Mesothelial cell of epicardium (in vitro differentiated cells): ENCODE results near the gene ACTL7A. TPM values are rescaled to one million over a fixed set of nuclear protein-coding genes. Genes with fewer than 3 reads are reported as not detected.

ENCODE experiments used
- DNase-seq, 2 experiments: peaks; one replicate each; pipeline ENCODE4 v3.0.0; 2021; ENCODE audit warnings: low spot score in 2 of 2; ENCODE audit not compliant: unreplicated experiment in 2 of 2
- H3K27ac Mint-ChIP-seq: 2 replicates; pipeline ENCODE4 v1.8.0; 2021; ENCODE audit warnings: mixed read lengths
- H3K27me3 Mint-ChIP-seq: 2 replicates; pipeline ENCODE4 v1.8.0; 2021; ENCODE audit warnings: low read depth, mixed read lengths
- H3K36me3 Mint-ChIP-seq: 2 replicates; pipeline ENCODE4 v1.8.0; 2021; ENCODE audit warnings: mixed read lengths
- H3K4me1 Mint-ChIP-seq: 2 replicates; pipeline ENCODE4 v1.8.0; 2021; ENCODE audit warnings: mixed read lengths
- H3K4me3 Mint-ChIP-seq: 2 replicates; pipeline ENCODE4 v1.8.0; 2021; ENCODE audit warnings: mild to moderate bottlenecking, moderate library complexity, mixed read lengths
- H3K9me3 Mint-ChIP-seq: 2 replicates; pipeline ENCODE4 v1.8.0; 2021; ENCODE audit warnings: mixed read lengths
- total RNA-seq: library from RNA; stranded (reverse); gene quantifications from 3 replicates; pipeline ENCODE4 v1.2.1, GENCODE V29; 2021
- TF ChIP-seq, protein P1 (sequence below): fragments of 200-600 bp; sonication (generic); IDR thresholded peaks from one replicate; pipeline ENCODE4 v1.5.0; 2021; ENCODE audit warnings: antibody characterized with exemption; ENCODE audit not compliant: unreplicated experiment

ACTL7A gene
- total RNA-seq, 1 donor from 2014 or later, result not detected

DNA sequence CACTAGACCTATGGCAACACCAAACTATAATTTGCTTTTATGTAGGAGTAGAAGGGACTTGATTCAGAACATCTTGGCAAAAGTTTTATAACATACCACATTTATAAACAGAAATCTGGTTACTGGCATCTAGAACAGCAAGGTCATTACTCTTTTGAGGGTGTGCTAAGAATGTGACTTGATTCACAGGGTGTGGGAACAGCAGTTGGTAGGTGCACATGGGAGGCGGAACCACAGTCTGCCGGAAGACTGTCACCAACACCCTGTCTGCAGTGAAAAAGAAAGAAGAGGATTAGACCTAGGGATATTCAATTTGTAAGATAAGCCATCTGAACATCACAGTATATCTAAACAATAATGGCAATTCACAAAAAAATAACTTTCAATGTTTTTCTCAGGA, 48.8 kb downstream of the ACTL7A start:
- peaks cover 43% of the 10 kb centered on the region for H3K36me3 Mint-ChIP-seq
- TF ChIP-seq, protein P1, sequence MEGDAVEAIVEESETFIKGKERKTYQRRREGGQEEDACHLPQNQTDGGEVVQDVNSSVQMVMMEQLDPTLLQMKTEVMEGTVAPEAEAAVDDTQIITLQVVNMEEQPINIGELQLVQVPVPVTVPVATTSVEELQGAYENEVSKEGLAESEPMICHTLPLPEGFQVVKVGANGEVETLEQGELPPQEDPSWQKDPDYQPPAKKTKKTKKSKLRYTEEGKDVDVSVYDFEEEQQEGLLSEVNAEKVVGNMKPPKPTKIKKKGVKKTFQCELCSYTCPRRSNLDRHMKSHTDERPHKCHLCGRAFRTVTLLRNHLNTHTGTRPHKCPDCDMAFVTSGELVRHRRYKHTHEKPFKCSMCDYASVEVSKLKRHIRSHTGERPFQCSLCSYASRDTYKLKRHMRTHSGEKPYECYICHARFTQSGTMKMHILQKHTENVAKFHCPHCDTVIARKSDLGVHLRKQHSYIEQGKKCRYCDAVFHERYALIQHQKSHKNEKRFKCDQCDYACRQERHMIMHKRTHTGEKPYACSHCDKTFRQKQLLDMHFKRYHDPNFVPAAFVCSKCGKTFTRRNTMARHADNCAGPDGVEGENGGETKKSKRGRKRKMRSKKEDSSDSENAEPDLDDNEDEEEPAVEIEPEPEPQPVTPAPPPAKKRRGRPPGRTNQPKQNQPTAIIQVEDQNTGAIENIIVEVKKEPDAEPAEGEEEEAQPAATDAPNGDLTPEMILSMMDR, result no peak
- H3K9me3 Mint-ChIP-seq, result no peaks in the 10 kb centered on the region
- no peak for DNase-seq
- H3K4me1 Mint-ChIP-seq, result no peaks in the 10 kb centered on the region
- no peak overlapping the region for H3K4me3 Mint-ChIP-seq
- no peak overlapping the region for H3K27ac Mint-ChIP-seq
- no peaks in the 10 kb centered on the region for H3K27me3 Mint-ChIP-seq

DNA sequence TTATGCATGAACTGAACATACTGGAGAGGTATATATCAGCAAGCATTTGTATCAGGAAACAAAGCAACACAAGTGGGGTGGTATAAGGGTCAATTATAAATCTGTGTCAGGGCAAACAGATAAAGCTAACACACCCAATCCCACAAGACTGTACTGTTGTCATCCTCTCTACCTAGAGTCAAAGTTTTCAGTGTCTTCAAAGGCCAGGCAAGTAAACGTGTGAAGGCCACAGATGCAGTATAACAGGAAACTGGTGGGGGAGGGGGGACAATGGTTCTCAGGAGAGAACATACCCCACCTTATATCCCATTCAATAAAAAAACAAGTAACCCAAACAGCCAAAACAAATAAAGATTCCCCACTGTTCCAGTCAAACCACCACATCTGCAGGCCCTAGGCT, 49.8 kb downstream of the ACTL7A start:
- TF ChIP-seq, protein P1, result no peak
- H3K36me3 Mint-ChIP-seq, result peaks cover 45% of the 10 kb centered on the region
- no peak for DNase-seq
- no peak overlapping the region for H3K27ac Mint-ChIP-seq
- no peaks in the 10 kb centered on the region for H3K27me3 Mint-ChIP-seq
- no peak overlapping the region for H3K4me3 Mint-ChIP-seq
- no peaks in the 10 kb centered on the region for H3K9me3 Mint-ChIP-seq
- no peaks in the 10 kb centered on the region for H3K4me1 Mint-ChIP-seq

Other genes with a start within 250 kb of the ACTL7A start
- gene ACTL7B, start 6.3 kb upstream of the ACTL7A start, total RNA-seq, result 0.13 to 0.16 TPM in 2 of 3 replicates, not detected in the other
- 29.1 to 35.8 TPM (median 31.0 TPM) in 3 replicates for gene ELP1, start 71.9 kb downstream of the ACTL7A start, total RNA-seq
- gene ABITRAM, start 72.1 kb downstream of the ACTL7A start, total RNA-seq, result 14.6 to 17.7 TPM (median 15.5 TPM) in 3 replicates
- 26.7 to 28.1 TPM (median 27.9 TPM) in 3 replicates for gene CTNNAL1, start 151.2 kb downstream of the ACTL7A start, total RNA-seq